ENCODE data around the gene FRMD8.

Gene FRMD8

DNA sequence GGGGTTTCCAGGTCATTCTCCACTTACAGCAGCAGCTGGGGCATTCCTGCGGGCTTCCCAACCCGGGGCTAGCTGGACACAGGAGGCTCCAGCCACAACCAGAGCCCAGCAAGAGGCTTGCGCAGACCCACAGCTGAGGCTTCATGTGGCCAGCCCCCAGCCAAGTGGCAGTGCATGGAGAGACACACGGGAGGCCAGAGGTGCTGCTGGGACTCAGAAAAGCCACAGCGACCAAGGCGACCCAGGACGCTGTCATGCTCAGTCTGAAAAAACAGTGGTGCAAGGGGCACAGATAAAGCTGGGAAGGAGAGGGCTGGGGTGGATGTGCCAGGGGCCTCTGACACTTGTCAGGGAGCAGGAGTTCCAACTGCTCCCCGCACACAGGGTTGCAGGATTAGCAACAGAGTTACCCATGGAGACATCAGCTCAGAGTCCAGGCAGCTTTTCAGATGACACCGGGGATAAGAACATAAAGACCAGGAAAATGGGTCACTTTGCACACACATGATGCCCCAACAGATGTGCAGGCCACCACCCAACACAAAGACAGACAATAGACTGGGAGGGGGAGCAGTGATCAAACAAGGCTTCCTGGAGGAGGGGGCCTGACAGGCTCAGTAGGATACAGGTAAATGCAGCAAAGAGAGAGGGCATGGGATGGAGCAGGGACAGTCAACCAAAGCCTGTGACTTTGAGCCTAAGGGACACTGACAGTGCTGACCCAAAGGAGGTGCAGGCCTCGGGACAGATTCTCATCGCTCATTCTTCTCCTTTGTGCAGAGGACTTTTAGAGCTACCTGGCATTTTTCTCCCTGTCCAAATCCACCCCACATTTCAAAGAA lies 29.3 kb downstream of the FRMD8 start:
- no peak for DNase-seq

DNA sequence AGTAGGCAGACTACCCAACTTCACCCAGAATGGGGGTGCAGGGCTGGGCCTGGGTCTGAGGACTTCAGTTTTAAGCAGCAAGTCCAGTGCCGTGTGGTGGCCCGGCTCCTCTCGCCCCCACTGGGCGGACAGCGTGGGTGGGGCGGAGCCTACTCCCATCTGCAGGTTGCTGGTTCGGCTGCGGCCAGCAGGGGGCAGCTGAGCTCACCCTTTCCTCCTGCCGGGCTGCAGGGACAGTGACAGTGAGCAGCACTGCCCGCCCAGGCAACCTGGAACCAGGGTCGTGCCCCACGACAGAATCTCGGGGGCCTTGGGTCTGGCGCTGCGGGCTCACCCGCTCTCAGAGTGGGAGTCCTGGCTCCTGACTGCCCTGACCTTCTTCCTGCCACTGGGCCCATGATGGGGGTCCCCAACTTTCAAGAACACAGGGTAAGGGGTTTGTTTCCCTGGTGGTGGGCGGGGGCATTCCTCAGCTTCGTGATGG lies 29.9 kb downstream of the FRMD8 start:
- peak; percentile 62 for DNase-seq

DNA sequence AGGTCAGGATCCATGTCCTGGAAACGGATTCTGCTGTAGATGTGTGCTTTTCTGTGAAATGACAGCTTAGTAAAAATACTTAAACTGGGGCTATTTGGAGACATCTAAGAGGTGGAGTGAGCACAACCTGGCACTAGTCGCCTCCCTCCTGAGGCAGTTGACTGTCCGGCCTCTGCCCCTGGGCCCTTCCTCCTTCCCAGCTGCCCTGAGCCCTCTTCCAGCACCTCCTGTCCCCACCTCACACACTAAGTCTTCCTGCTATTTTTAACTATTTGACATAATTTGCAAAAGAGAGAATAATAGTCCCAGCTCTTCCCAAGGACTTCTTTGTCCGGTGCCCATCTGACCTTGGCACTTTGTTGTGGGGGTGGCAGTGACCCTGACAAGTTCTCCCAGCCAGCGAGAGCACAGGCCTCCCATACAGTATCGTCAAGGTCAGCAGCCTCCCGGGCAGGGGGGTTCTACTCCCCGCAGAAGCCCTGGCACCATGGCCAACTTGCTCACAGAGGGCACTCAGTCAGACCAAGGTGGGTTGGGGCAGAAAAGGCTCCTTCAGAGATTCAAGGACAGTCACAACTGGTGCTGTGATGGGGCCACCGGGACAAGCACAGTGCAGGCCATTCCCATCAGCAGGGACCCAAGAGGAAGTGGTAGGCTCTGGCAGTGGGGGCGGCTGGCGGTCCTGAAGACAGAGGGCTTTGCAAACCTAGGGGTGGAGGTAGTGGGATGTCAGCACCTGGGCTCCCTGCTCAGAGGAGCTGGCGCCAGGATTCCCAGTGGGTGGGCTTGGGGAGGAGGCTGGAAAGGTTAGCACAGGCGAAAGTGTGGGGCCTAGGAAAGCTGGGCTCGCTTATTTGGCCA lies 30.6 kb downstream of the FRMD8 start:
- DNase-seq, result no peak

DNA sequence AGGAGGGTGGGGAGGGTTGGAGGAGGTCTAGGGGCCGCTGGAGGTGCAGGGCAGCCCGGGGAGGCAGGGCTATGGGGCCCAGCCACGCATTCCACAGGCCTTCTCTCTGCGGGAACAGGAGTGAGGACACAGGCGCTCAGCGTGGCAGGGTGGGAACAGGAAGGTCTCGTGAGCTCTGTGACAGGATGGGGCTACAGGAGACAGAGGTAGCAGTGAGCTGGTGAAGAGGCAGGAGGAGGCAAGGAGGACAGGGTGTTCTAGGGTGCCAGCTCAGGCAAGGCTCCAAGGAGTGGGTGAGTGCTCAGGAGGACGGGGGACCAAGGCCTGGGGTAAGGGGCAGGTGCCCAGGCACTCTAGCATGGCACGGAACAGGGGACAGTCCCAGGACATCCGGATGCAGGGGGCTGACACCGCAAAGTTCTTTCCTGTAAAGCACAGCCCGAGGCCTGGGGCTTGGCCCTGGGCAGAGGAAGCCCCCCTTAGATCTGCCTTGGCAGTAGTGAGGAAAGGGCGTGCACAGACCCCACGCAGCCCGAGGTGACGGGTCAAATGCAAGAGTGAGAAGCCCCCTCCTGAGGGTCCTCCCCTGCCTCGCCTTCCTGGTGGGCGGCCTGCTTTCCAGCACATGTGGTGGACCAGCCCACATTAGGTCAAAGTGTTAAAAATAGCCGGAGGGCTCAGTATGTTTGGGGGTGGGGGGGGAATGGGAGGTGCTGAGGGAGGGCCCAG lies 31.4 kb downstream of the FRMD8 start:
- DNase-seq, result no peak

DNA sequence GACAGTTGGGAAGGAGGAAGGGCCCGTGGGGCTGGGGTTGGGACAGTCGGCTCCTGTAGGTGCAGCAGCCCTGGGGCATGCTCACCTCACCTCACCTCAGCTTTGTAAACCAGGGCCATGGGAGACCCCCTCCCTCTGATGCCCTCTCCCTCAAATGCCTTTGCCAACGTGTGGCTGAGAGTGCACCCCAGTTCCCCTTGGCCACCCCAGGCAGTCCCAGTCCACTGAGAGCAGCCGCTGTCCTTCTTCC lies 31.9 kb downstream of the FRMD8 start:
- no peak for DNase-seq

DNA sequence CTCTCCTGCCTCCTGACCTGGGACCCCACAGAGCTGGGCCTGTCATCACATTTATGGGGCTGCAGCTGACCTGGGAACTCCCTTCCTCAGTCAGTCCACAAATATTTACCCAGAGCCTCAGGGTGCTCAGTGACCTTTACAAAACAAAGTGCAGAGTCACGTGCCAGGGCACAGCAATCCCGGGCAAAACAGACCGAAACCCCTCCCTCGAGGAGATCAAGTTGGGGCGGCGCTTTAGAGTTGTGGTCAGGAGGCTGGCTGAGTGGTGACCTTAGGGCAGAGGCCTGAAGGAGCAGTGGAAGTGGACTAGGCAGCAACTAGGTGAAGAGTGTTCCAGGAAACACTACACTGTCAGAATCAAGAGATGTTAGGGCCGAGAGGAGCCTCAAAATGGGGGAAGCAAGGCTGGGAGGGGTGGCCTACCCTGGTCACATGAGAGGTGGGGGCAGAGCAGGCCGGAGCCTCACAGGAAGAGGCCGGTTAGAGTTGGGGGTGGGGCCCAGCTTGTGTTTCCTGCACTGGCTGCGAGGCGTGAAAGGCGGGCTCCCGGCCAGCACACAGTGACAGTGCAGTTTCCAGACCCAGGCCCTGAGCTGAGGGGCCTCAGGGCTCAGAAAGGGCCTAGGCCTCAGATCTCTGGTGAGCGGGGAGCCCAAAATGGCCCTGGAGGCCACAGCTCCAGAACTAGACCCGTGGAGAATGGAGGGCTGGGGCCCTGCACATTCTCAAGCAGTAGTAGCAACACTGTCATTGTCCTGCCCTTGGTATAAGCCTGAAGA lies 32.4 kb downstream of the FRMD8 start:
- DNase-seq, result peak; percentile 98

DNA sequence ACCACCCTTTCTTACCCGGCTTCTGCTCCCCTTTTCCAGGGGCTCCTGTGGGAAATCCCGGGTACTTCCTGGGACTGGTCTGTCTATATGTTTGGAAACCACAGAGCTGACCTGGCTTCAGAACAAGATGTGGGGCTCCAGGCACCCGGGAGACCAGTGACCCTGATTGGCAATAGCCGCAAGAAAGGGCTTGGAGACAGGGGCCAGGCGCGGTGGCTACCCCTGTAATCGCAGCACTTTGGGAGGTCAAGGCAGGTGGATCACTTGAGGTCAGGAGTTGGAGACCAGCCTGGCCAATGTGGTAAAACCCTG lies 33.0 kb downstream of the FRMD8 start:
- no peak for DNase-seq

DNA sequence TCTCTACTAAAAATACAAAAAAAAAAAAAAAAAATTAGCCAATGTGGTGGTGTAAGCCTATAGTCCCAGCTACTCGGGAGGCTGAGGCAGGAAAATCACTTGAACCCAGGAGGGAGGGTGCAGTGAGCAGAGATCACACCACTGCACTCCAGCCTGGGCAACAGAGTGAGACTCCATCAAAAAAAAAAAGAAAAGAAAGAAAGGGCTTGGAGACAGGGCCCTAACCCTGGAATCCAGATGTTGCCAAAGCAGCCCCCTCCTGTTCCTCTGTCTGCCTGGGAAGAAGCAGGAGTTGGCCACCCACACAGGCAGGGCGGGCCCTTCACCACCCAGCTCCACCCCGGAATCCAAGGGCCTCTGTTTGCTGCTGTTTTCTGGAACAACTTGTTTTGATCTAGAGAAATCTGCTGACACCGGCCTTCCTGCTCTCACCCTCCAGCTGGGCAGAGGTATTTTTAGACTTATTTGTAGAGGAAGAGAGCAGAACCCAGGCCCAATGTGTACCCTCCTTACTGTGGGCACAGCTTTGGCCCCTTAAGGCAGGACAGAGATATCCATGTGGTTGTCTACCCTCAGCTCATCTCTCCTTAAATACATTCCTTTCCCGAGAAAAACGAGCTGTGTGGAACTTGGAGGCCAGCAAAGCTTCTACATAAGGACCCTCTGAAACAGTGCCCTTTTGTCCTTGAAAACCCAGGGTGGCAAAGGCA lies 33.5 kb downstream of the FRMD8 start:
- peak; percentile 88 for DNase-seq

DNA sequence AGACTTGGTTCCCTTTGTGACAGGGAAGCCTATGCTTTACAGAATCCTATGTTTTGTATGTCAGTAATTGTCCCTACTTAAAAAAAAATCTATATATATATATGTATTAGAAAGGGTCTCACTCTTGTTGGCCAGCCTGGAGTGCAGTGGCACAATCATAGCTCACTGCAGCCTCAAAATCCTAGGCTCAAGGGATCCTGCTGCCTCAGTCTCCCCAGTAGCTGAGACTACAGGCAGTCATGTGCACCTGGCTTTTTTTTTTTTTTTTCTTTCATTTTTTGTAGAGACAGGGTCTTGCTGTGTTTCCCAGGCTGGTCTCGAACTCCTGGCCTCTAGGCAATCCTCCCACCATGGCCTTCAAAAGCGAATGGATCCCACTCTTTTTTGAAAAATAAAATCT lies 34.1 kb downstream of the FRMD8 start:
- DNase-seq, result no peak

DNA sequence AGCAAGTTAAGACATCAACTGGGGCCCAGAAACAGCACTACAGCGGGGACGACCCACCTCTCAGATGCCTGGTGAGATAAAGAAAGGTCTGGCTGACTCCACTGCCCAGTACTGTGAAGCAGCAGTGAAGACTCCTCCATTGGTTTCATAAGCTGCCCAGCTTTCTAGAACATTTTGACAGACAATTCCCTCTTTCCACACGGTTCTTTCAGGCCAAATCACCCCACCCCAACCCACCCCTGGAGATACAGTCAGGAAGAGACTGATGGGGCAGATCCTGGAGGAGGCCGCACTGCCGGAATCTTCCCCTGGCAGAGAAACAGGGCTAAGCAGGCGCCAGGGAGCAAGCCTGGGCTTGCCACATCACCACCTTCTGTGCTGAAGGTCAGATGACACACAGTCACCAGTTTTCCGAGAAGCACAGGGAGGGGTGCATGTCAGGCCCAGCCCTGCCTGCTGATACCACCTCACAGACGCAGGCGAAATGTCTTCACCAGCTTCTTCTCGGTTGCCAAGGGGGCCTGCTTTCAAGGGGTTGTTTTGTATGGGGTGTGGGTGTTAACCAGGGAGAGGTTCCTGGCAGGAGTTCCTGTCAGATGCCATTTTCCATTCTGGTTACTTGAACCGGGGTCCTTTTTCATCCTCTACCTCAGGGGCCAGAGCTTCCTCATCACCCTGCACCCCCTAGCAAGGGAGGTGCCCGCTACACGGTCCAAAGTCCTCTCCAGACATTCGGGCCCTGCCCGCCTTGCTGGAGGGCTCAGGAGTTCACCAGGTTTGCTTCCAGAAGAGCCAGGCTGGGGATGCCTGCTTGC lies 34.7 kb downstream of the FRMD8 start:
- peak; percentile 61 for DNase-seq

DNA sequence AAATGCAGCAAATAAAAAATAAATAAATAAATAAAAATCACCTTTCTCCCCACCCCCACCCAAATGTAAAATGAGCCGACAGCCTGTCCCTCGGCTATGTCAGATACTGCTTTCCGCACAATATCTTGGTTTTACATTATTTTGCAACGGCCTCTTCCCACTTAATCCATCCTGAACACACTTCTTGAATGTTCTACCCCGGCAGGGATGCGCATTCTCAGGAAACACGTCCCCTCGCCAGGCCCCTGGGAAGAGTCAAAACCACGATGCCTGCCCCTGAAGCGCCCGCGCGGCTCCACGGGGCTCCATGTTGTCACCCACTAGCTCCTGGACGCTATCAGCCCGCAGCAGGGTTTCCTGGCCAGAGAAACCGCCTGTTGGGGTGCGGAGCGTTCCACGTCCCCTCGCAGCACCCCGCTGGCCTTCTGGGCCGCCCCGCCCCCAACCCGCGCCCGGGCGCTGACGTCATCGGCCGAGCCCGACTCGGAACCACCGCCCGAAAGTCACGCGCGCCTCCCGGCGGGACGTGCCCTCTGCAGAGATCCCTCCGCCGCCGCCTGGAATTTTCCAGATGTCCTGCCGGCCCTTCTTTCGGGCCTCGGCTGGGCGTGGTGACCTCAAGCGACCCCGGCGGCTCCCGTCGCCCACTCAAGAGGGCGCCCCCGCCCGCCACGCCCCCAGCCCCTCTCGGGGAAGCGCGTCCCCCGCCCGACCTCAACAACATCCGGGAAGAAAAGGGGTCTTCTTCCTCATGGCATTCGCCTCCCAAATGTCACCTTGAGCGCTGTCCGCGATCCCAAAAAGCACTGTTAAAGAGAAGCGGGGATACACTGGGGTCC lies 35.6 kb downstream of the FRMD8 start:
- DNase-seq, result peak; percentile 61

DNA sequence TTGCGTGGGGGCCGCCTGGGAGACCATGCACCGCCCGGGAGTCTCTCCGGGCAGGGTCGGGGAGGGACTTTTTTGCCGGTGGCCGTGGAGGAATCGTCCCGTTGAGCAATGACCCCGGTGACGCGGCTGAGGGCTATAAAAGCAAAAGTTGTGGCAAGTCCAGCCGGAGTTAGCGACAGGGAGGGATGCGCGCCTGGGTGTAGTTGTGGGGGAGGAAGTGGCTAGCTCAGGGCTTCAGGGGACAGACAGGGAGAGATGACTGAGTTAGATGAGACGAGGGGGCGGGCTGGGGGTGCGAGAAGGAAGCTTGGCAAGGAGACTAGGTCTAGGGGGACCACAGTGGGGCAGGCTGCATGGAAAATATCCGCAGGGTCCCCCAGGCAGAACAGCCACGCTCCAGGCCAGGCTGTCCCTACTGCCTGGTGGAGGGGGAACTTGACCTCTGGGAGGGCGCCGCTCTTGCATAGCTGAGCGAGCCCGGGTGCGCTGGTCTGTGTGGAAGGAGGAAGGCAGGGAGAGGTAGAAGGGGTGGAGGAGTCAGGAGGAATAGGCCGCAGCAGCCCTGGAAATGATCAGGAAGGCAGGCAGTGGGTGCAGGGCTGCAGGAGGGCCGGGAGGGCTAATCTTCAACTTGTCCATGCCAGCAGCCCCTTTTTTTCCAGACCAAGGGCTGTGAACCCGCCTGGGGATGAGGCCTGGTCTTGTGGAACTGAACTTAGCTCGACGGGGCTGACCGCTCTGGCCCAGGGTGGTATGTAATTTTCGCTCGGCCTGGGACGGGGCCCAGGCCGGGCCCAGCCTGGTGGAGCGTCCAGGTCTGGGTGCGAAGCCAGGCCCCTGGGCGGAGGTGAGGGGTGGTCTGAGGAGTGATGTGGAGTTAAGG lies 36.4 kb downstream of the FRMD8 start, which contains the start of gene NEAT1:
NEAT1 (plus strand) TSS at position 166 of the 883 bp plus-strand sequence.
- DNase-seq, result peak; percentile 89

DNA sequence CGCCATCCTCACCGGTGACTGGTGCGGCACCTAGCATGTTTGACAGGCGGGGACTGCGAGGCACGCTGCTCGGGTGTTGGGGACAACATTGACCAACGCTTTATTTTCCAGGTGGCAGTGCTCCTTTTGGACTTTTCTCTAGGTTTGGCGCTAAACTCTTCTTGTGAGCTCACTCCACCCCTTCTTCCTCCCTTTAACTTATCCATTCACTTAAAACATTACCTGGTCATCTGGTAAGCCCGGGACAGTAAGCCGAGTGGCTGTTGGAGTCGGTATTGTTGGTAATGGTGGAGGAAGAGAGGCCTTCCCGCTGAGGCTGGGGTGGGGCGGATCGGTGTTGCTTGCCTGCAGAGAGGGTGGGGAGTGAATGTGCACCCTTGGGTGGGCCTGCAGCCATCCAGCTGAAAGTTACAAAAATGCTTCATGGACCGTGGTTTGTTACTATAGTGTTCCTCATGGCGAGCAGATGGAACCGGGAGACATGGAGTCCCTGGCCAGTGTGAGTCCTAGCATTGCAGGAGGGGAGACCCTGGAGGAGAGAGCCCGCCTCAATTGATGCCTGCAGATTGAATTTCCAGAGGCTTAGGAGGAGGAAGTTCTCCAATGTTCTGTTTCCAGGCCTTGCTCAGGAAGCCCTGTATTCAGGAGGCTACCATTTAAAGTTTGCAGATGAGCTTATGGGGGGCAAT lies 37.2 kb downstream of the FRMD8 start:
- no peak for DNase-seq

DNA sequence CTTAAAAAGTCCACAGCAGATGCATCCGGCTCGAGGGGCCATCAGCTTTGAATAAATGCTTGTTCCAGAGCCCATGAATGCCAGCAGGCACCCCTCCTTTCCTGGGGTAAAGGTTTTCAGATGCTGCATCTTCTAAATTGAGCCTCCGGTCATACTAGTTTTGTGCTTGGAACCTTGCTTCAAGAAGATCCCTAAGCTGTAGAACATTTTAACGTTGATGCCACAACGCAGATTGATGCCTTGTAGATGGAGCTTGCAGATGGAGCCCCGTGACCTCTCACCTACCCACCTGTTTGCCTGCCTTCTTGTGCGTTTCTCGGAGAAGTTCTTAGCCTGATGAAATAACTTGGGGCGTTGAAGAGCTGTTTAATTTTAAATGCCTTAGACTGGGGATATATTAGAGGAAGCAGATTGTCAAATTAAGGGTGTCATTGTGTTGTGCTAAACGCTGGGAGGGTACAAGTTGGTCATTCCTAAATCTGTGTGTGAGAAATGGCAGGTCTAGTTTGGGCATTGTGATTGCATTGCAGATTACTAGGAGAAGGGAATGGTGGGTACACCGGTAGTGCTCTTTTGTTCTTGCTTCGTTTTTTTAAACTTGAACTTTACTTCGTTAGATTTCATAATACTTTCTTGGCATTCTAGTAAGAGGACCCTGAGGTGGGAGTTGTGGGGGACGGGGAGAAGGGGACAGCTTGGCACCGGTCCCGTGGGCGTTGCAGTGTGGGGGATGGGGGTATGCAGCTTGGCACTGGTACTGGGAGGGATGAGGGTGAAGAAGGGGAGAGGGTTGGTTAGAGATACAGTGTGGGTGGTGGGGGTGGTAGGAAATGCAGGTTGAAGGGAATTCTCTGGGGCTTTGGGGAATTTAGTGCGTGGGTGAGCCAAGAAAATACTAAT lies 38.0 kb downstream of the FRMD8 start:
- DNase-seq, result no peak

DNA sequence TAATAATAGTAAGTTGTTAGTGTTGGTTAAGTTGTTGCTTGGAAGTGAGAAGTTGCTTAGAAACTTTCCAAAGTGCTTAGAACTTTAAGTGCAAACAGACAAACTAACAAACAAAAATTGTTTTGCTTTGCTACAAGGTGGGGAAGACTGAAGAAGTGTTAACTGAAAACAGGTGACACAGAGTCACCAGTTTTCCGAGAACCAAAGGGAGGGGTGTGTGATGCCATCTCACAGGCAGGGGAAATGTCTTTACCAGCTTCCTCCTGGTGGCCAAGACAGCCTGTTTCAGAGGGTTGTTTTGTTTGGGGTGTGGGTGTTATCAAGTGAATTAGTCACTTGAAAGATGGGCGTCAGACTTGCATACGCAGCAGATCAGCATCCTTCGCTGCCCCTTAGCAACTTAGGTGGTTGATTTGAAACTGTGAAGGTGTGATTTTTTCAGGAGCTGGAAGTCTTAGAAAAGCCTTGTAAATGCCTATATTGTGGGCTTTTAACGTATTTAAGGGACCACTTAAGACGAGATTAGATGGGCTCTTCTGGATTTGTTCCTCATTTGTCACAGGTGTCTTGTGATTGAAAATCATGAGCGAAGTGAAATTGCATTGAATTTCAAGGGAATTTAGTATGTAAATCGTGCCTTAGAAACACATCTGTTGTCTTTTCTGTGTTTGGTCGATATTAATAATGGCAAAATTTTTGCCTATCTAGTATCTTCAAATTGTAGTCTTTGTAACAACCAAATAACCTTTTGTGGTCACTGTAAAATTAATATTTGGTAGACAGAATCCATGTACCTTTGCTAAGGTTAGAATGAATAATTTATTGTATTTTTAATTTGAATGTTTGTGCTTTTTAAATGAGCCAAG lies 38.9 kb downstream of the FRMD8 start:
- DNase-seq, result no peak

Data from NCI-H2029 treated with DMSO at 0.1 percent for 48 hours (cell line).